Pulmonary artery endothelial cell (primary cell): Measurements from ENCODE around the gene PDZD8. TPM values are rescaled to one million over a fixed set of nuclear protein-coding genes. Genes with fewer than 3 reads are reported as not detected.
"Not testable (repeated sequence)": the region's sequence is repeated elsewhere in the genome, so short reads cannot be mapped to it uniquely, and the experiment has no call there.

Experiments
- DNase-seq: peaks from one replicate; pipeline ENCODE4 v3.0.0-alpha.2; 2011; ENCODE audit warnings: low read depth, low spot score
- total RNA-seq: library from RNA; depleted of rRNA; stranded (reverse); fragments of >200 nt; gene quantifications from 2 replicates; pipeline ENCODE4 v1.2.3, GENCODE V29; 2014

PDZD8 gene
- total RNA-seq, 1 donor from 2014 or later, result 13.5 TPM

DNA sequence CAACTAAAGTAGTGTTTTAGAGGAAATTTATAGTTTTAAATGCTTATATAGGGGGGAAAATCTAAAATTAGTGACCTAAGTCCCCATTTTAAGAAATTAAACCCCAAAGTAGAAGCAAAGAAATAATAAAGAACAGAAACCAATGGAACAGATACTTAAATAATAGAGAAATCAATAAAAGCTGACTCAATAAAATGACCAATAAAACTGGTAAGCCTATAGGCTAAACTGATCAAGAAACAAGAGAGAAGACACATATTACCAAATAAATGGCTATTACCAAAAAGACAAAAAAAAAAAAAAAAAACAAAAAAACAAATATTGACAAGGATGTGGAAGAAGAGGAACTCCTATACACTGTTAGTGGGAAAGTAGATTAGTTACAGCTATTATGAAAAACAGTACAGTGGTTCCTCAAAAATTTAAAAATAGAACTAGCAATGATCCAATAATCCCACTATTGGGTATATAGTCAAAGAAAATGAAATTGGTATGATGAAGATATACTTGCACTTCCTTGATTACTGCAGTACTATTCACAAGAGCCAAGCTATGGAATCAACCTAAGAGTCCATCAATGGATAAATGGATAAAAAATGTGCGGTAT, 81.1 kb downstream of the PDZD8 start:
- DNase-seq, result no peak

DNA sequence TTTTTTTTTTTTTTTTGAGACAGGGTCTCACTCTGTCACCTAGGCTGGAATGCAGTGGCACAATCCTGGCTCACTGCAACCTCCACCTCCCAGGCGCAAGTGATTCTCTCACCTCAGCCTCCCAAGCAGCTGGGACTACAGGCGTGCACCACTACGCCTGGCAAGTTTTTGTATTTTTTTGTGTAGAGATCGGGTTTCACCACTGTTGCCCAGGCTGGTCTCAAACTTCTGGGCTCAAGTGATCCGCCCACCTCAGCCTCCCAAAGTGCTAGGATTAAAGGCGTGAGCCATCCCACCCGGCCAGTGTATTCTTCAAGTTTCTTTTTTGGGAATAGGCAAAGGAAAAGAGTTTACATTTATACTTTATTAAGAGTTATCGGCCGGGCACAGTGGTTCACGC, 84.4 kb downstream of the PDZD8 start:
- not testable (repeated sequence) for DNase-seq

DNA sequence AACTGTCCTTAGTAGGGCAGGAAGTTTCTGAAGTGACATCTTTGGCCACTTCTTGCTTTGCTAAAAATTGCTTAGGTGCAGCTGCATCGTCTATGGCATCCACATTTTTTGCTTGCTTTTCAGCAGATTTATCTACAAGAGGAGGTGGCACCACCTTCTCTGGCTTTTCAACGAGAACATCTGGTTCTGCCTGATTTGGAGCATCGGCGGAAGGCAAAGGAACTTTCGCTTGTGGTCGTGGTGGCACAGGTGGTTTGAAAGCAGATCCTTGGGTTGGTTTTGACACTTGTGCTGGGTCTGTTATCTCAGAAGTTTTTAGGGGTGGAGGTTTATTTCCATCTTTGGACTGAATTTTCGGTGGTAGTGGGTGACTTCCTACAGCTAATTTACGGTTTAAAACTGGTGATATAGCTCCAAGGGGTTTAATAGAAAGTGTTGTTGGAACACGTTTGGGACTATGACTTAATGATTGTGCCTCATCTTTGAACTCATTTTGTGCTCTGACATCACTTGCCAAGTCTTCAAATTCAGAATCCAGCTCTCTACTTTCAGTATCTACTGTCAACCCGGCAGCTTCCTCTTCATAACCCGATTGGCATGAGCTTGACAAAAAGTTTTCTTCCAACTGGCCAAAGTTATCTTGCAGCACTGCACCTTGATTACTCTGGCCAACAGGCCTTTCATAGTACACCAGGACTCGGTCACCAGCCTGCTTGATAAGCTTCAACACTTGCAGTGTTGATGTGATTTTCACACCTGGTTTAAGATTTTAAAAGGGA, 90.3 kb downstream of the PDZD8 start:
- no peak for DNase-seq

DNA sequence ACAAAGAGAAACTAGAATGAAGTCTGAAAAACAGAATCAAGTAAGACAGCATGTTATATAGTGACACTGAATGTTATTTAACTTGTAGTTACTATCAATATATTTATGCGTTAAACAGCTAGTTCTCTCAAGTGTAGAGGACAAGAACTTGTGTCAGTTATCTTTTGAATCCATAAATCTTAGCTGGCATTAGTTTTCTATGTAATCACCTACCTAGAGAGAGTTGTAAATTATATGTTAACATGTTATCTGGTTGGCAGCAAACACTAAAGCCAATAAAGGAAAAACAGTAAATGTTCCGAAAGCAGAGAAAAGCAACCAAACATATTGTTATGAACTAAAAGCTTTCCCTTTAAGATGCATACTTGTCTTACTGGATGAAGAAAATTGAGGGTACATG, 97.6 kb downstream of the PDZD8 start:
- no peak for DNase-seq

- no peak for DNase-seq
Observed at GRCh38 chr10:117275121-117275520, 100.1 kb downstream of the PDZD8 start.

DNA sequence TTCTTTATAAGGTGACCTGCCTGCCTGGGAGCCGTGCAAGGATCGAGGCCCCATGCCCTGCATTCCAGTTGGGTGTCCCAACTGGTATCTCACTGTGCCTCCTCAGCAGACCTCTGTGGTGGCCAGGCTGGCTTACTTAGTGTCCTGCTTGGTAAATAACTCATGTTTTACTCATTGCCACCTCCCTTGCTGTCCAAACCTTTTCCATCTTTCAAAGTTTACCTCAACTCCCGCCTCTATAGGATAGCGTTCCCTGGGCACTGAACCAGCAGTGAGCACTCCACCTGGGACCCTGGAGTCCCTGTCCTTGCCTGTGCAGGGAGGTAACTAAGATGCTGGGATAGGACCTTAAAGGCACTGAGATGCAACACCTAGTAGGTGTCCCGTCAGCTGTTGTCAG, 100.7 kb downstream of the PDZD8 start:
- DNase-seq, result no peak

- no peak for DNase-seq
Observed at GRCh38 chr10:117273980-117274379, 101.3 kb downstream of the PDZD8 start.

DNA sequence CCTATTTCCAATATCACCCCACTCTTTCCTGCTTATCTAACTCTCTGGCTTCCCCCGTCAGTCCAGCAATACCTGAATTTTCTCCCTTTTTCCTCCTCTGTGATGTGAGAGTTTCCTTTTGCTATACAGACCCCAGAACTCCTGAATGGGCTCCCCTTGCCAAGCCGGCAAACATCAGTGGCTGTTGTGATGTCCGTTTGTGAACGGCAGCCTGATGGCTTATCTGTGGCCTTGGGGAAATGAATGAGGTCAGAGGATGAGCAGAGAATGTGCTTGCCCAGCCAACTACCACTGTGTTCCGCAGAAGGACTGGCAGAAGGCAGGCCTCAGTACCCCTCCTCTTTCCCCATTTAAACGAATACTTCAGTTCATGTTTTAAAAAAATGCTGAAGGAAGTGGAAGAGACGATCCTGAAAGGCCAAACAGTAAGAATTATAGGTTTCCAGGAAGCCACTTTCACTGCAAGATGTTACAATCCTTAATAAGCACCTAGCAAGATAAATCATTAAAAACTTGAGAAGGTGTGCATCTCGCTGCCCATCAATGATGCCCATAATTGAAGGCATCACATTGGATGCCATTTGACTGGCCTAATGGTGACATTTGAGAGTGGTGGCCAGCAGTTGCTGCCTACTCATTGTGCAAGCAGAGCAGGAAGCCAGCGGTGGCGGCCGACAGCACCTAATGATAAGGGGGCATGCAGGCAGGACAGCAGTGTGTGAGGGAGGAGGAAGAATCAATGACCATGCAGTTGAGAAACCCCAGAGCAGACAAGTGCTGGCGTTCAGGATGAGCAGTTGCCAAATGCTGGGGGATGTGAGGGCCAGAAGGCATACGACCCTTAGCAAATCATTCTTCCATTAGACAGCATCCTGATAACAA, 102.8 kb downstream of the PDZD8 start:
- DNase-seq, result no peak

GRCh38 chr10:117271427-117271826, 103.8 kb downstream of the PDZD8 start:
- DNase-seq, result no peak

- no peak for DNase-seq
Observed at GRCh38 chr10:117268907-117269306, 106.3 kb downstream of the PDZD8 start.

DNA sequence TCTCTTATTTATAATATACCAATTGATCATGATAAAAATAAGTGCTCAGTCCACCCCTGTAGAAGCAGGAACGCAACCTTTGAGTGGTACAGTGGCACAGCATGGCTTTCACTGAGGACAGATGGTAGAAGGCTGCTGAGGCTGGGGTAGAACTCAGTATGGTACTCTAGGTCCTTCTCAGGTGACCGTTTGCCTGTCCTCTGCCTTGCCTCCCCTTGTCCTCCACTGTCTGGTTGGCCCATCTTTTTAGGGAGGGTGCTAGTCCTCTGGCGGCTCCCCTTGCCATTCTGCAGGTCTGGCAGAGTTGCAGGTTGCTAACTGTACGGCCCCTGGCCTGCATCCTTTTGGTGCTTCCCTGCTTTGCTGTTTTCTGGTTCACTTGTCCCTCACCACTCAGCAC, 107.0 kb downstream of the PDZD8 start:
- DNase-seq, result no peak

DNA sequence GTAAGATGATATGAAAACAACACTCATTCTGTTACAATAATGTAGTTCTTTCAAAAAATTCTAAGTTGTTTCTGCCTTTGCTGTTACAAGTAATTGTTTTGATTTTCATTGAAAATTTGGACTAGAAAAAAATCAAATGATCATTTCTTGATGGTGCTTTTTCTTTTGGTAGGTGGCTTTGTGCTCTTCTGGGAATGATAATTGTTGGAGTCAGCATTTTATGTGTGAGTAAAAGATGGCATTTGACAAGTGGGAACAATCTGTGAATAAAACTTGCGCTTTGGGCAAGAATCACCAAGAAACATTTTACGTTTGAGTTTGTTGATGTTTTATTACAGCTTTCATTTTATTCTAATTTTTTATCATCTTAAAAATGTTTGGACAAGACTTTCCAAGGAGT, 108.4 kb downstream of the PDZD8 start:
- no peak for DNase-seq

GRCh38 chr10:117266400-117266799, 108.8 kb downstream of the PDZD8 start:
- no peak for DNase-seq

- DNase-seq, result no peak
Observed at GRCh38 chr10:117264782-117265181, 110.5 kb downstream of the PDZD8 start.

DNA sequence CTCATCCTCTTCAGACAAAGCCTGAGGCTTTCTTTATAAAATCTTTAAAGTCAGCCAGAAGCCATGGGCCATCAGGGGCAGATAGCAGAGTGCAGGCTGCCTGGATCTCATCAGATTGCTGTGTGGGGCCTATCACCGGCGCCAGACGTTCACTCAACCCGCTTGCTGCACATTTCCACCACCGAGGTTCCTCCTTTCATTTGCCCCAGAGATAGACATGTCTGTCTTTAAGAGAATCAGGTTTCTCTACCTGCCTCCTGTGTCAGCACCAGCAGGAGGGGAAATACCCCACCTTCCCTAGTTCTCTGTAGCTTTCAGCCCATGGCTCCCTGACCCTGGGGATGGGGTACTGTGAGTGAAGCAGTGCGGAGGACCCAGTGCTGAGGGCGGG, 112.3 kb downstream of the PDZD8 start:
- no peak for DNase-seq

DNA sequence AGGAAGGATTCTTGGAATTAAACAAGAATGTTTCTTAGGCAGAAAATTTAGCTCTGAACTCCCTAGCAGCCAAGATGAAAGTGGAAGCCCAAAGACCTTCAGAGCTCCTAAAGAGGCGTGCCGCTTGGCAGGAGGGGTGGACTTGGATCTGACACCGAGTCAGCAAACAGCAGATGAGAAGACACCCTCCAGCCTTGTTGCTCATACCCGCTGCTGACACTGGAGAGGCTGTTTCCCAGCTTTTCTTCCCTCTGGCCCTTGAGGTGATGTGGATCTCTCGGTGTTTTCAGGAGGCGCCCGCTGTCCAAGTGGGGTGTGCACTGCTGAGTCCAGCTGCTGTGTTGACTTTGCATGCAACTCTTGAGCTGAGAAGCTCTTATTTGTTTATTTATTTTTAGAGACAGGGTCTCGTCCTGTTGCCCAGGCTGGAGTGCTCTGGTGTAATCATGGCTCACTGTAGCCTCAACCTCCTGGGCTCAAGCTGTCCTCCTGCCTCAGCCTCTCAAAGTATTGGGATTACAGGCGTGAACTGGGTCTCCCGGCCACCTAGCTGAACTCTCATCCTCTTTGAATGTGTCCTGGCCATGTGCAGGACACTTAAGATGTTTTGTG, 112.8 kb downstream of the PDZD8 start:
- DNase-seq, result no peak

DNA sequence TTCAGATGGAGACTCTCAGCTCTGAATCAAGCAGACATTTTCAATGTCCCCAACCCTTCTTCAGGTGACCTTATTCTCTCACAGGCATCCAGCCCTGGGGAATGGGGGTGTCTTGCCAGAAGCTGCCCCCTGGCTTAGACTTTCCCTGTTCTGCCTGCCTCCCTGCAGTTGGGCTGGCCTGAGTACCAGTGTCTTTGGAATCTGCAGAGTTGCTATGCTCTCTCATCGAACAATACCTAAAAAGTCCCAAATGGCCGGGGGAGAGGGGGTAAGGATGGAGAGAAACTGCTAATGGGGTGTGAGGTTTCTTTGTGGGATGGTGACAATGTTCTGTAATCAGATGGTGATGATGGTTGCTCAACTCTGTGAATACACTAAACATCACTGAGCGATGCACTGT, 113.7 kb downstream of the PDZD8 start:
- no peak for DNase-seq

- no peak for DNase-seq
Observed at GRCh38 chr10:117260084-117260483, 115.2 kb downstream of the PDZD8 start.

GRCh38 chr10:117259279-117259678, 116.0 kb downstream of the PDZD8 start:
- DNase-seq, result no peak

GRCh38 chr10:117257721-117258120, 117.5 kb downstream of the PDZD8 start:
- DNase-seq, result no peak

- DNase-seq, result no peak
Observed at GRCh38 chr10:117256910-117257309, 118.3 kb downstream of the PDZD8 start.
